Panc1 (cell line): Measurements from ENCODE around the gene SHISA5.

Experiments
- CTCF ChIP-seq: fragments of 450-650 bp; IDR thresholded peaks from 2 replicates; pipeline ENCODE4 v1.5.1; 2017; ENCODE audit warnings: mild to moderate bottlenecking
- POLR2AphosphoS5 ChIP-seq: IDR thresholded peaks from 2 replicates; pipeline ENCODE4 v1.6.1; 2012; ENCODE audit warnings: mild to moderate bottlenecking, low read depth, low read length, moderate library complexity
- REST ChIP-seq, 2 experiments: IDR thresholded peaks; 2 replicates each; pipeline ENCODE4 v1.6.1; 2011 to 2012; ENCODE audit warnings: low read depth in 2 of 2, control low read depth in 1 of 2, low read length in 1 of 2, mild to moderate bottlenecking in 1 of 2, moderate library complexity in 1 of 2; ENCODE audit not compliant: insufficient read depth in 1 of 2
- SIN3A ChIP-seq: IDR thresholded peaks from 2 replicates; pipeline ENCODE4 v1.6.1; 2012; ENCODE audit warnings: low read depth, mild to moderate bottlenecking, low read length, moderate library complexity, borderline replicate concordance; ENCODE audit not compliant: insufficient read depth
- TCF7L2 ChIP-seq: IDR thresholded peaks from 2 replicates; pipeline ENCODE4 v1.6.1; 2011; ENCODE audit warnings: mild to moderate bottlenecking, low read depth, low read length, inconsistent platforms

- TF ChIP-seq REST (IDR thresholded peaks at IDR 0.05; ENCODE audit: insufficient read depth in 1 of 2, low read depth in 2 of 2, low read length in 1 of 2) (no peak), CTCF (peak; percentile 90), POLR2AphosphoS5 (no peak), TCF7L2 (no peak), SIN3A (no peak)
Observed at GRCh38 chr3:48548729-48549705, 45.0 kb upstream of the SHISA5 start.
